ENCODE results near the gene ZNF845.

Gene ZNF845

GRCh38 chr19:53311897-53312296 lies 21.7 kb upstream of the ZNF845 start:
- no peak overlapping the region for H3K27ac ChIP-seq (replicated peaks)

GRCh38 chr19:53328967-53329366 lies 4.6 kb upstream of the ZNF845 start:
- Histone ChIP-seq H3K27me3 (ENCODE audit: insufficient read depth, poor library complexity, severe bottlenecking) (no peaks in the 10 kb centered on the region), H3K4me3 (replicated peaks; ENCODE audit: insufficient read depth, low read length) (no peak overlapping the region), H3K27ac (replicated peaks) (no peak overlapping the region)
- TF ChIP-seq GABPA (IDR thresholded peaks at IDR 0.05; ENCODE audit: low read depth) = no peak
- TF ChIP-seq CTCF (IDR thresholded peaks at IDR 0.05; ENCODE audit: insufficient read depth, low read length) = no peak
- no peak for TF ChIP-seq REST (IDR thresholded peaks at IDR 0.05; ENCODE audit: insufficient replicate concordance, low read depth)
- no peak for TF ChIP-seq POLR2AphosphoS5 (IDR thresholded peaks at IDR 0.05; ENCODE audit: low read depth)
- no peak for TF ChIP-seq SPI1 (IDR thresholded peaks at IDR 0.05; ENCODE audit: borderline replicate concordance, low read depth)
- DNase-seq (ENCODE audit: low read depth in 1 of 2, low spot score in 1 of 2) = no peak

More at GRCh38 chr19:53311897-53312296, 21.7 kb upstream of the ZNF845 start:
- Histone ChIP-seq H3K27me3 (ENCODE audit: insufficient read depth, poor library complexity, severe bottlenecking) (no peaks in the 10 kb centered on the region), H3K4me3 (replicated peaks; ENCODE audit: insufficient read depth, low read length) (no peak overlapping the region)
- DNase-seq (ENCODE audit: low read depth in 1 of 2, low spot score in 1 of 2) = no peak
- no peak for TF ChIP-seq CTCF (IDR thresholded peaks at IDR 0.05; ENCODE audit: insufficient read depth, low read length)
- TF ChIP-seq POLR2AphosphoS5 (IDR thresholded peaks at IDR 0.05; ENCODE audit: low read depth) = no peak
- no peak for TF ChIP-seq REST (IDR thresholded peaks at IDR 0.05; ENCODE audit: insufficient replicate concordance, low read depth)
- TF ChIP-seq GABPA (IDR thresholded peaks at IDR 0.05; ENCODE audit: low read depth) = no peak
- TF ChIP-seq SPI1 (IDR thresholded peaks at IDR 0.05; ENCODE audit: borderline replicate concordance, low read depth) = no peak

GRCh38 chr19:53332484-53332883 lies 1.1 kb upstream of the ZNF845 start:
- H3K4me3 ChIP-seq (replicated peaks; ENCODE audit: insufficient read depth, low read length) = no peak overlapping the region
- DNase-seq (ENCODE audit: low read depth in 1 of 2, low spot score in 1 of 2) = no peak
- H3K27me3 ChIP-seq (ENCODE audit: insufficient read depth, poor library complexity, severe bottlenecking) = no peaks in the 10 kb centered on the region
- no peak for TF ChIP-seq GABPA (IDR thresholded peaks at IDR 0.05; ENCODE audit: low read depth)
- no peak for TF ChIP-seq POLR2AphosphoS5 (IDR thresholded peaks at IDR 0.05; ENCODE audit: low read depth)
- no peak for TF ChIP-seq SPI1 (IDR thresholded peaks at IDR 0.05; ENCODE audit: borderline replicate concordance, low read depth)
- TF ChIP-seq CTCF (IDR thresholded peaks at IDR 0.05; ENCODE audit: insufficient read depth, low read length) = no peak
- TF ChIP-seq REST (IDR thresholded peaks at IDR 0.05; ENCODE audit: insufficient replicate concordance, low read depth) = no peak
- no peak overlapping the region for H3K27ac ChIP-seq (replicated peaks)

Data from HL-60 (cell line).